Panc1 (cell line): ENCODE results near the gene TLE5. TPM values are rescaled to one million over a fixed set of nuclear protein-coding genes. Genes with fewer than 3 reads are reported as not detected.

Experiments
- ATAC-seq: fragments of 200-7000 bp; cut with Tn5 transposase; 2 replicates; pipeline ENCODE4 v1.9.1; 2020; ENCODE audit warnings: mild to moderate bottlenecking, moderate library complexity
- BruUV-seq: library from RNA; stranded (reverse); fragments of 400-500 nt; replicated peaks from 2 replicates; lab custom pipeline; 2021; lab: Mats Ljungman, UMichigan
- CTCF ChIA-PET: fragments of 300-600 bp; sonication (Branson Sonifier 250); formaldehyde crosslinking; loops from one replicate; lab custom pipeline; 2022; ENCODE audit warnings: antibody characterized with exemption; lab: Charles Lee
- POLR2A ChIA-PET: fragments of 300-600 bp; sonication (Branson Sonifier 250); formaldehyde crosslinking; loops from one replicate; lab custom pipeline; 2022; ENCODE audit warnings: antibody characterized with exemption; lab: Charles Lee
- DNase-seq: peaks from one replicate; pipeline ENCODE4 v3.0.0-alpha.2; 2010; ENCODE audit warnings: low read depth, low spot score
- H3K27ac ChIP-seq: 2 replicates; pipeline ENCODE4 v1.5.1; 2011; ENCODE audit warnings: mild to moderate bottlenecking, low read length, inconsistent platforms
- H3K27me3 ChIP-seq: fragments of 200-500 bp; sonication (Bioruptor generic); 2 replicates; pipeline ENCODE4 v1.6.0; 2014; ENCODE audit warnings: low read length, inconsistent platforms; ENCODE audit not compliant: control insufficient read depth, insufficient read depth
- H3K36me3 ChIP-seq: fragments of 200-500 bp; sonication (Bioruptor generic); 2 replicates; pipeline ENCODE4 v1.5.1; 2014; ENCODE audit warnings: inconsistent platforms, mild to moderate bottlenecking, low read length, moderate library complexity; ENCODE audit not compliant: control insufficient read depth, insufficient read depth
- H3K4me1 ChIP-seq: 2 replicates; pipeline ENCODE4 v1.5.1; 2011; ENCODE audit warnings: inconsistent platforms, mild to moderate bottlenecking, low read length, moderate library complexity; ENCODE audit not compliant: control insufficient read depth, insufficient read depth
- H3K4me3 ChIP-seq, 2 experiments: 2 replicates each; pipeline ENCODE4 v1.5.1; 2011 to 2012; ENCODE audit warnings: low read depth in 2 of 2, low read length in 2 of 2, mild to moderate bottlenecking in 2 of 2, inconsistent platforms in 1 of 2, moderate library complexity in 1 of 2
- H3K9me3 ChIP-seq: fragments of 200-500 bp; sonication (Bioruptor generic); 2 replicates; pipeline ENCODE4 v1.5.1; 2014; ENCODE audit warnings: low read depth, mild to moderate bottlenecking, inconsistent platforms, low read length, moderate library complexity; ENCODE audit not compliant: control insufficient read depth, insufficient read depth
- POLR2AphosphoS5 ChIP-seq: IDR thresholded peaks from 2 replicates; pipeline ENCODE4 v1.6.1; 2012; ENCODE audit warnings: mild to moderate bottlenecking, low read depth, low read length, moderate library complexity
- SIN3A ChIP-seq: IDR thresholded peaks from 2 replicates; pipeline ENCODE4 v1.6.1; 2012; ENCODE audit warnings: low read depth, mild to moderate bottlenecking, low read length, moderate library complexity, borderline replicate concordance; ENCODE audit not compliant: insufficient read depth
- TCF7L2 ChIP-seq: IDR thresholded peaks from 2 replicates; pipeline ENCODE4 v1.6.1; 2011; ENCODE audit warnings: mild to moderate bottlenecking, low read depth, low read length, inconsistent platforms
- in situ Hi-C: cut with HindIII; loops from 2 replicates; pipeline ENCODE4 v1.10.0; 2016; ENCODE audit warnings: low sequenced_read_pairs, low pct_unique_long_range_greater_than_20kb
- intact Hi-C: fragments of 100-400 bp; cut with micrococcal nuclease; formaldehyde crosslinking; loops from one replicate; pipeline ENCODE4 v1.10.0; 2022; ENCODE audit not compliant: unreplicated experiment
- total RNA-seq: library from RNA; stranded (reverse); gene quantifications from one replicate; pipeline ENCODE4 v1.2.1, GENCODE V29; 2021; ENCODE audit not compliant: unreplicated experiment
- TF ChIP-seq, protein P1 (sequence below), 2 experiments: IDR thresholded peaks; 2 replicates each; pipeline ENCODE4 v1.6.1; 2011 to 2012; ENCODE audit warnings: low read depth in 2 of 2, control low read depth in 1 of 2, low read length in 1 of 2, mild to moderate bottlenecking in 1 of 2, moderate library complexity in 1 of 2; ENCODE audit not compliant: insufficient read depth in 1 of 2
- TF ChIP-seq, protein P2 (sequence below): fragments of 450-650 bp; IDR thresholded peaks from 2 replicates; pipeline ENCODE4 v1.5.1; 2017; ENCODE audit warnings: mild to moderate bottlenecking

Gene TLE5
- total RNA-seq, 1 experiment from 2014 or later, result 287 TPM

DNA sequence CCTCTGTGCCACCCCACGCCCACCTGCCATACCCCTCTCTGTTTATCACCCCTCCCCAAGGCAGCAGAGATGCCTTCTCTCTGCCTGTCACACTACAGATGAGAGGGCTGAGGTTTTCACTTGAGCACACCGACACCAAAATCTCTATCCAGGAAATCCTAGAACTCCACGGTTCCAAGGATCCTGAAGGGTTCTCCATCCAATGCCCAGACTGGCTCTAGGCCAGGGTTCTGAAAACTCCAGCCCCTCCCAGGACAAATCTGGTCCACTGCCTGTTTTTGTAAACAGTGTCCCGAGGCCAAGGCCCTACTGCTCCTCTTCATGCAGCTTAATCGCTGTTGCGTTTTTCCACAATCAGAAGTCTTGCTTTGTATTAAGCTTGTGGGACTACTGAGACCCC, 53.3 kb downstream of the TLE5 start:
- no peak for DNase-seq
- no peak for ATAC-seq
- Histone ChIP-seq H3K4me3 (no peak overlapping the region), H3K27ac (no peak overlapping the region), H3K9me3 (no peaks in the 10 kb centered on the region), H3K4me1 (0 out of 2 replicates have a peak, but pooled peaks cover 5% of the 10 kb centered on the region), H3K27me3 (no peaks in the 10 kb centered on the region), H3K36me3 (no peaks in the 10 kb centered on the region)
- POLR2A ChIA-PET, result no interaction called here
- CTCF ChIA-PET, result interaction anchor here (0.7 kb wide), 1 partner anchor 99 kb away, joined by 3 read pairs; no protein-coding TSS in a partner anchor
- in situ Hi-C loops, result no loop called here
- no TSS peak for BruUV-seq
- intact Hi-C loops, result no loop called here
- no peak for TF ChIP-seq TCF7L2
- TF ChIP-seq SIN3A, result no peak
- TF ChIP-seq, protein P1, sequence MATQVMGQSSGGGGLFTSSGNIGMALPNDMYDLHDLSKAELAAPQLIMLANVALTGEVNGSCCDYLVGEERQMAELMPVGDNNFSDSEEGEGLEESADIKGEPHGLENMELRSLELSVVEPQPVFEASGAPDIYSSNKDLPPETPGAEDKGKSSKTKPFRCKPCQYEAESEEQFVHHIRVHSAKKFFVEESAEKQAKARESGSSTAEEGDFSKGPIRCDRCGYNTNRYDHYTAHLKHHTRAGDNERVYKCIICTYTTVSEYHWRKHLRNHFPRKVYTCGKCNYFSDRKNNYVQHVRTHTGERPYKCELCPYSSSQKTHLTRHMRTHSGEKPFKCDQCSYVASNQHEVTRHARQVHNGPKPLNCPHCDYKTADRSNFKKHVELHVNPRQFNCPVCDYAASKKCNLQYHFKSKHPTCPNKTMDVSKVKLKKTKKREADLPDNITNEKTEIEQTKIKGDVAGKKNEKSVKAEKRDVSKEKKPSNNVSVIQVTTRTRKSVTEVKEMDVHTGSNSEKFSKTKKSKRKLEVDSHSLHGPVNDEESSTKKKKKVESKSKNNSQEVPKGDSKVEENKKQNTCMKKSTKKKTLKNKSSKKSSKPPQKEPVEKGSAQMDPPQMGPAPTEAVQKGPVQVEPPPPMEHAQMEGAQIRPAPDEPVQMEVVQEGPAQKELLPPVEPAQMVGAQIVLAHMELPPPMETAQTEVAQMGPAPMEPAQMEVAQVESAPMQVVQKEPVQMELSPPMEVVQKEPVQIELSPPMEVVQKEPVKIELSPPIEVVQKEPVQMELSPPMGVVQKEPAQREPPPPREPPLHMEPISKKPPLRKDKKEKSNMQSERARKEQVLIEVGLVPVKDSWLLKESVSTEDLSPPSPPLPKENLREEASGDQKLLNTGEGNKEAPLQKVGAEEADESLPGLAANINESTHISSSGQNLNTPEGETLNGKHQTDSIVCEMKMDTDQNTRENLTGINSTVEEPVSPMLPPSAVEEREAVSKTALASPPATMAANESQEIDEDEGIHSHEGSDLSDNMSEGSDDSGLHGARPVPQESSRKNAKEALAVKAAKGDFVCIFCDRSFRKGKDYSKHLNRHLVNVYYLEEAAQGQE (IDR thresholded peaks at IDR 0.05; ENCODE audit: insufficient read depth in 1 of 2, low read depth in 2 of 2, low read length in 1 of 2), result no peak
- no peak for TF ChIP-seq POLR2AphosphoS5
- TF ChIP-seq, protein P2, sequence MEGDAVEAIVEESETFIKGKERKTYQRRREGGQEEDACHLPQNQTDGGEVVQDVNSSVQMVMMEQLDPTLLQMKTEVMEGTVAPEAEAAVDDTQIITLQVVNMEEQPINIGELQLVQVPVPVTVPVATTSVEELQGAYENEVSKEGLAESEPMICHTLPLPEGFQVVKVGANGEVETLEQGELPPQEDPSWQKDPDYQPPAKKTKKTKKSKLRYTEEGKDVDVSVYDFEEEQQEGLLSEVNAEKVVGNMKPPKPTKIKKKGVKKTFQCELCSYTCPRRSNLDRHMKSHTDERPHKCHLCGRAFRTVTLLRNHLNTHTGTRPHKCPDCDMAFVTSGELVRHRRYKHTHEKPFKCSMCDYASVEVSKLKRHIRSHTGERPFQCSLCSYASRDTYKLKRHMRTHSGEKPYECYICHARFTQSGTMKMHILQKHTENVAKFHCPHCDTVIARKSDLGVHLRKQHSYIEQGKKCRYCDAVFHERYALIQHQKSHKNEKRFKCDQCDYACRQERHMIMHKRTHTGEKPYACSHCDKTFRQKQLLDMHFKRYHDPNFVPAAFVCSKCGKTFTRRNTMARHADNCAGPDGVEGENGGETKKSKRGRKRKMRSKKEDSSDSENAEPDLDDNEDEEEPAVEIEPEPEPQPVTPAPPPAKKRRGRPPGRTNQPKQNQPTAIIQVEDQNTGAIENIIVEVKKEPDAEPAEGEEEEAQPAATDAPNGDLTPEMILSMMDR, result no peak

GRCh38 chr19:3007975-3008374, 54.3 kb downstream of the TLE5 start:
- Histone ChIP-seq H3K4me1 (no peaks in the 10 kb centered on the region), H3K36me3 (no peaks in the 10 kb centered on the region), H3K27me3 (no peaks in the 10 kb centered on the region), H3K27ac (no peak overlapping the region), H3K4me3 (no peak overlapping the region), H3K9me3 (no peaks in the 10 kb centered on the region)
- POLR2A ChIA-PET, result interaction anchor here (0.7 kb wide), 1 partner anchor 52 kb away, joined by 5 read pairs; no protein-coding TSS in a partner anchor
- no TSS peak for BruUV-seq
- ATAC-seq (no peak), DNase-seq (no peak)
- CTCF ChIA-PET, result interaction anchor here (0.6 to 0.7 kb wide), 2 partner anchors 100 to 167 kb away, joined by 3 read pairs; partner anchors contain the start of gene ZNF555
- no peak for TF ChIP-seq SIN3A
- TF ChIP-seq POLR2AphosphoS5, result no peak
- TF ChIP-seq, protein P2, result no peak
- TF ChIP-seq TCF7L2, result no peak
- TF ChIP-seq, protein P1 (IDR thresholded peaks at IDR 0.05; ENCODE audit: insufficient read depth in 1 of 2, low read depth in 2 of 2, low read length in 1 of 2), result no peak
- intact Hi-C loops, result no loop called here
- in situ Hi-C loops, result no loop called here
